Coronary artery (tissue), 2 donors: ENCODE results near the gene HOMER1.

Experiments
- DNase-seq: peaks from one replicate; pipeline ENCODE4 v3.0.0-alpha.2; 2017; ENCODE audit warnings: low spot score
- H3K27ac ChIP-seq, 2 donors: fragments of 200-600 bp; sonication (generic); one replicate each; pipeline ENCODE4 v1.5.1; 2016 to 2019
- H3K4me3 ChIP-seq: fragments of 200-600 bp; sonication (generic); 2 replicates; pipeline ENCODE4 v1.5.1; 2016; ENCODE audit warnings: mild to moderate bottlenecking, moderate library complexity
- TF ChIP-seq, protein P1 (sequence below): fragments of 200-600 bp; sonication (generic); IDR thresholded peaks from one replicate; pipeline ENCODE4 v1.5.1; 2019; ENCODE audit warnings: antibody characterized with exemption

Gene HOMER1

DNA sequence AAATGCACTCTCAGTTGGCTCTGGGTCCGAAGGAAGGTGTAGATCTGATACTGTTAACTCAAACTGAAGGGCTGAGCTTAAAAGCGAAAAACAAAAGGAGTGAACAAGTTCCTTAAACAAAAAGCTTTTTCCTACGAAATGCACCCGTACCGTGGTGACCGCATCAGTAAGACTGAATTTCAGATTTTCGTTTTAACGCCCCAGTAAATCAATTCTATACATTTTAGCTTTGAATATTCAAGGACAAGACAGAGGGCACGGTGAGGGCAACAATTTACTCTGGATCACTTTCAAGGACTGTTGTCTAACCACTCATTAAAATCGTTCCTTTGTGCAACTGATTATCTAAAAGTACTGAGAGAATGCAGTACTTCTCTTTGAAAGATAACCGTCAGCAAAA, 1.9 kb downstream of the HOMER1 start:
- DNase-seq, result no peak
- no peak overlapping the region for H3K27ac ChIP-seq
- TF ChIP-seq, protein P1, sequence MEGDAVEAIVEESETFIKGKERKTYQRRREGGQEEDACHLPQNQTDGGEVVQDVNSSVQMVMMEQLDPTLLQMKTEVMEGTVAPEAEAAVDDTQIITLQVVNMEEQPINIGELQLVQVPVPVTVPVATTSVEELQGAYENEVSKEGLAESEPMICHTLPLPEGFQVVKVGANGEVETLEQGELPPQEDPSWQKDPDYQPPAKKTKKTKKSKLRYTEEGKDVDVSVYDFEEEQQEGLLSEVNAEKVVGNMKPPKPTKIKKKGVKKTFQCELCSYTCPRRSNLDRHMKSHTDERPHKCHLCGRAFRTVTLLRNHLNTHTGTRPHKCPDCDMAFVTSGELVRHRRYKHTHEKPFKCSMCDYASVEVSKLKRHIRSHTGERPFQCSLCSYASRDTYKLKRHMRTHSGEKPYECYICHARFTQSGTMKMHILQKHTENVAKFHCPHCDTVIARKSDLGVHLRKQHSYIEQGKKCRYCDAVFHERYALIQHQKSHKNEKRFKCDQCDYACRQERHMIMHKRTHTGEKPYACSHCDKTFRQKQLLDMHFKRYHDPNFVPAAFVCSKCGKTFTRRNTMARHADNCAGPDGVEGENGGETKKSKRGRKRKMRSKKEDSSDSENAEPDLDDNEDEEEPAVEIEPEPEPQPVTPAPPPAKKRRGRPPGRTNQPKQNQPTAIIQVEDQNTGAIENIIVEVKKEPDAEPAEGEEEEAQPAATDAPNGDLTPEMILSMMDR, result no peak
- peak overlapping the region; percentile 98 for H3K4me3 ChIP-seq

DNA sequence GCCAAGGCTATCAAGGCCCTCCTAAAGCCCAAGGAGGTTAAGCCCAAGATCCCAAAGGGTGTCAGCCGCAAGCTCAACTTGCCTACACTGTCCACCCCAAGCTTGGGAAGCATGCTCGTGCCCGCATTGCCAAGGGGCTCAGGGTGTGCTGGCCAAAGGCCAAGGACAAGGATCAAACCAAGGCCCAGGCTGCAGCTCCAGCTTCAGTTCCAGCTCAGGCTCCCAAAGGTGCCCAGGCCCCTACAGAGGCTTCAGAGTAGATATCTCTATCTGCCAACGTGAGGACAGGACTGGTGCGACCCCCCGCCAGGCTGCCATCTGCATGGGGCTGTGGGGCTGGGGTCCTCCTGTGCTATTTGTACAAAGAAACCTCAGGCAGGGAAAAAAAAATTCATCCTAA, 3.3 kb downstream of the HOMER1 start:
- DNase-seq, result no peak
- TF ChIP-seq, protein P1, result no peak
- H3K27ac ChIP-seq, result no peak overlapping the region
- no peak overlapping the region for H3K4me3 ChIP-seq

DNA sequence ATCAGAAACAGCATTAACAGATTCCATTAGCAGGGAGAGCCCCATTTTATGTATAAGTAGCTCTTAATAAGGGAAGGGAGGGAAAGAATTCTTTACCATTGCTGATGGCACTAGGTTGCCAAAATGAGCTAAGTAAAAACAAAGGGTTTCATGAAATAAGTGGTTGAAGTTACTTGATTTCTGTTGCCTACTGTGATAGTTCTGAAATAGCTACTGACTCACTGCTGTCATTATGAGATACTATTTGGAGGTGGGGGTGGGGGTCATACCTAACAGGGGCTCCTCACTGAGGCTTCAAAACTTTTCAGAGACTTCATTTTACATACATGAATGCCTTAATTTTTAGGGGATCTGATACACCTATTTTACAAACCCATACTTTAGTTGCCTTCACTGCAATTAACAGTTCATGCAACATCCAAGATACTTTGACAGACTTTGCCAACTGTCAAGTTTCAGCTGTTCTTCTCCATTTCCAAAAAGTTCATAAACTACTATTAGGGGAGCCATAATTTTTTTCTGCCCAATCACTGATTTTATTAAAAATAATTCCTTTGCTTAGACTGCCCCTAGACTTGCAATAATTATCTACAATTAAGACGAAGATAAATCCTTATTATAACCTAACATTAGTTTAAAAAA, 4.6 kb downstream of the HOMER1 start:
- TF ChIP-seq, protein P1, result no peak
- no peak for DNase-seq
- Histone ChIP-seq H3K27ac (no peak overlapping the region), H3K4me3 (no peak overlapping the region)

DNA sequence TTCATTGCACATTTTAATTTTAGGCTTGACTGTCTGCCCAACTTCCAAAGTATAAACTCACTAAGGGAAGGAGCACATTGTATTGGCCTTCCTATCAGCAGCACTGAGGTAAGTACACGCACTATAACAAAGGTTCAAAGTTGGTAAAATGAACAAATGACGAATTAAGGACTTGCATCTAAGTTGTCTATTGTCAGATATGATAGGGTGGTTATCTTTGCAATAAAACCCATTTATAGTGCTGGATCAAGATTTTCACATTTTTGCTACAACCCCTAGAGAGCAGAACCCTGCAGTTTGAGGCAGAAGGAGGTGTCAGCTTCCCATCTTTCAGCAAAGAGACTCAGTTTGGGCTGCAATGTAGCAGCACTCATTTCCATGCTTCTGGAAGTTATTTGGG, 5.1 kb downstream of the HOMER1 start:
- Histone ChIP-seq H3K27ac (no peak overlapping the region), H3K4me3 (no peak overlapping the region)
- no peak for DNase-seq
- TF ChIP-seq, protein P1, result no peak

DNA sequence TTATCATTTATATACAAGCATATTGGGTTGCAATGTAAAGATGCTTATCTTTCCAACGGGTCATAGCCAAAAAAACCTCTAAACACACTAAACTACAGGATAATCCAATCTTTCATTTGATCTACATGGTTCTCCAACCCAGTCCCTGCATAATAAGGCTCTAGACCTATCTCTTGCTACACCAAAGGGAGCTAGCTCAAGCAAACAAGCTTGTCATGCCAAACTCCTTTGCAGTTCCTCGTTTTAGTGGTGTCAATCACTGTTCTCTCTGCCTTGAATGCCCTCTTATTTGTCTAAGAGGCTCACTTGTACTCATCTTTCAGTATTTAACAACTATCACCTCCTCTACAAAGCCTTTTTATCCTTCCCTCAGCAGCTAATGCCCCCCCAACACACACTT, 5.6 kb downstream of the HOMER1 start:
- TF ChIP-seq, protein P1, result no peak
- H3K4me3 ChIP-seq, result no peak overlapping the region
- DNase-seq, result no peak
- no peak overlapping the region for H3K27ac ChIP-seq

DNA sequence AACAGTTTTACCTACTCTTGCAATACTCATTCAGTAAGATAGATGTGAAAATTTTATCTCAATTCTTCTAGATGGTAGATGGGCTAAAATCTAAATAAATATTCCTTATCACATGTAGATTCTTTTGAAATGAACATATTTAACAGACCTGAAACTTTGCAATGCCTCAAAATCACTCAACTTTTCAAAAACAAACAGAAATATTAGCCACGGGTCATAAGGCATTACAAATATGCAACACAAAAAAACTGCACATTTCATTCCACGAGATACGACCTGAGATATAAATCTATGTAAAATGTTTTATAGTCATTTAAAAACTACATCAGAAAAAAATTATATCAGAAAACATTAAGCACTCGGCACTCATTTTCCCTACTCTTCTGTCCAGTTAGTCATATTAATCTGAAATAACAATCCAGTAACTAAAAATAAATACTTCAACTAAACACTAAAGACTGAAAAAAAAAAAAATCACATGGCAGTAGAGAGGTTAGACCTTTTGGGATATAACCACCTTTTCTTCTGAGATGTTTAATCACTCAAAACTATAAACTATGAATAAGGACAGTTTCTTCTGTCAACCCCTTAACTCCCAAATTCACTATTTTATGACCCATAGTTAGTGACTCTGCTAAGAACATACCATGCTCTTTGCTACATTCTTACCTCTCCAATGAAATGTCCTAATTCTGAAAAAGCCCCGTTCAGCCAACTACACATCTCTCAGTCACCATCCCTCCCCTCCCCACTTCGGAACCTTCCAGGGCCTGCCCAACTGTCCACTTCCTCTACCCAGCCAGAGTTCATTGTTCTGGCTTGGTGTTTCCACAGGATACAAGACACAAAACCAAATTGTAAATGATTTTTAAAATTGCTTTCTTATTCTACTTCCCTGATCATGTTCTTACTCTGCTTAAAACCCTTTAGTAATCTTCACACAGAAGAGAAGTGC, 6.4 kb downstream of the HOMER1 start:
- TF ChIP-seq, protein P1, result no peak
- Histone ChIP-seq H3K4me3 (no peak overlapping the region), H3K27ac (no peak overlapping the region)
- no peak for DNase-seq
